DND-41 (cell line): ENCODE data around the gene C1D.

Experiments used
- ATAC-seq: fragments of 200-7000 bp; cut with Tn5 transposase; 3 replicates; pipeline ENCODE4 v1.9.1; 2021; ENCODE audit warnings: low read depth; ENCODE audit not compliant: insufficient read depth
- DNase-seq: peaks from one replicate; pipeline ENCODE4 v3.0.0-alpha.2; 2020
- H2AFZ ChIP-seq: 2 replicates; pipeline ENCODE4 v1.6.0; 2012; ENCODE audit warnings: low read depth, low read length
- H3K27ac ChIP-seq: 2 replicates; pipeline ENCODE4 v1.5.1; 2012; ENCODE audit warnings: low read length, inconsistent platforms
- H3K27me3 ChIP-seq: fragments of 200-600 bp; sonication (generic); 2 replicates; pipeline ENCODE4 v1.6.0; 2012; ENCODE audit warnings: low read length, mild to moderate bottlenecking, inconsistent platforms; ENCODE audit not compliant: insufficient read depth, poor library complexity
- H3K36me3 ChIP-seq: 2 replicates; pipeline ENCODE4 v1.5.1; 2012; ENCODE audit warnings: low read length, inconsistent platforms; ENCODE audit not compliant: insufficient read depth
- H3K4me1 ChIP-seq: 2 replicates; pipeline ENCODE4 v1.5.1; 2012; ENCODE audit warnings: mild to moderate bottlenecking, low read length; ENCODE audit not compliant: insufficient read depth
- H3K4me2 ChIP-seq: 2 replicates; pipeline ENCODE4 v1.6.0; 2012; ENCODE audit warnings: mild to moderate bottlenecking, moderate library complexity, low read length, inconsistent platforms; ENCODE audit not compliant: insufficient read depth
- H3K4me3 ChIP-seq, 2 experiments: fragments of 200-600 bp in 1 of 2; shearing (Covaris generic) in 1 of 2; 2 replicates each; pipeline ENCODE4 v1.5.1; 2012 to 2016; ENCODE audit warnings: inconsistent platforms in 2 of 2, low read length in 2 of 2, mild to moderate bottlenecking in 2 of 2, low read depth in 1 of 2, moderate library complexity in 1 of 2
- H3K79me2 ChIP-seq: 2 replicates; pipeline ENCODE4 v1.6.0; 2012; ENCODE audit warnings: low read length, inconsistent platforms; ENCODE audit not compliant: insufficient read depth
- H3K9ac ChIP-seq: 2 replicates; pipeline ENCODE4 v1.6.0; 2012; ENCODE audit warnings: low read depth, mild to moderate bottlenecking, inconsistent platforms, low read length, moderate library complexity
- H3K9me3 ChIP-seq: 2 replicates; pipeline ENCODE4 v1.5.1; 2012; ENCODE audit warnings: low read length, moderate library complexity, mild to moderate bottlenecking, inconsistent platforms; ENCODE audit not compliant: insufficient read depth, severe bottlenecking
- H4K20me1 ChIP-seq: 2 replicates; pipeline ENCODE4 v1.6.0; 2012; ENCODE audit warnings: low read length; ENCODE audit not compliant: insufficient read depth
- EZH2 ChIP-seq: IDR thresholded peaks from 3 replicates; pipeline ENCODE4 v1.6.1; 2012; ENCODE audit warnings: borderline replicate concordance, low read depth, mild to moderate bottlenecking, moderate library complexity, low read length, inconsistent platforms; ENCODE audit not compliant: severe bottlenecking
- TF ChIP-seq, protein P1 (sequence below): IDR thresholded peaks from 2 replicates; pipeline ENCODE4 v1.5.1; 2012; ENCODE audit warnings: borderline replicate concordance, low read length, moderate library complexity, mild to moderate bottlenecking; ENCODE audit not compliant: poor library complexity, severe bottlenecking; ENCODE audit errors: extremely low read depth

The C1D gene

DNA sequence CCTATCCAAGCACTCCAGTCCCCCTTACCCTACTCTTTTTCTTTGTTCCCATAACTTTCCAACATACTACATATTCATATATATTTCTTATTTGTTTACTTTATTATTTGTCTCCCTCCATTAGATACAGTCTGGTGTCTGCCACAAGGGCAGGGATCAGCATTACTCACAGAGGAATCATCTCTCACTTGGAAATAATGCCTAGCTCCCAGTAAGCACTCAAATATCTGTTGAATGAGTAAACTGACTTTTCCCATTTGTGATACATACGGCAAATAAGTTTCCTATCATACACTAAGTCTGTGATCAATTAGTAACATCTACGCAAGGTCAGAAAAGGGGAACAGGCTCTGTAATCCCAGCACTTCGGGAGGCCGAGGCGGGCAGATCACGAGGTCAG, 18.7 kb downstream of the C1D start:
- TF ChIP-seq, protein P1, sequence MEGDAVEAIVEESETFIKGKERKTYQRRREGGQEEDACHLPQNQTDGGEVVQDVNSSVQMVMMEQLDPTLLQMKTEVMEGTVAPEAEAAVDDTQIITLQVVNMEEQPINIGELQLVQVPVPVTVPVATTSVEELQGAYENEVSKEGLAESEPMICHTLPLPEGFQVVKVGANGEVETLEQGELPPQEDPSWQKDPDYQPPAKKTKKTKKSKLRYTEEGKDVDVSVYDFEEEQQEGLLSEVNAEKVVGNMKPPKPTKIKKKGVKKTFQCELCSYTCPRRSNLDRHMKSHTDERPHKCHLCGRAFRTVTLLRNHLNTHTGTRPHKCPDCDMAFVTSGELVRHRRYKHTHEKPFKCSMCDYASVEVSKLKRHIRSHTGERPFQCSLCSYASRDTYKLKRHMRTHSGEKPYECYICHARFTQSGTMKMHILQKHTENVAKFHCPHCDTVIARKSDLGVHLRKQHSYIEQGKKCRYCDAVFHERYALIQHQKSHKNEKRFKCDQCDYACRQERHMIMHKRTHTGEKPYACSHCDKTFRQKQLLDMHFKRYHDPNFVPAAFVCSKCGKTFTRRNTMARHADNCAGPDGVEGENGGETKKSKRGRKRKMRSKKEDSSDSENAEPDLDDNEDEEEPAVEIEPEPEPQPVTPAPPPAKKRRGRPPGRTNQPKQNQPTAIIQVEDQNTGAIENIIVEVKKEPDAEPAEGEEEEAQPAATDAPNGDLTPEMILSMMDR: no peak
- TF ChIP-seq EZH2: no peak
- H2AFZ ChIP-seq: no peak overlapping the region
- no peaks in the 10 kb centered on the region for H3K4me1 ChIP-seq
- no peak for ATAC-seq
- peaks cover 7% of the 10 kb centered on the region; the same call in 1 of the 2 replicates for H4K20me1 ChIP-seq
- H3K9ac ChIP-seq: no peak overlapping the region
- H3K27me3 ChIP-seq: no peaks in the 10 kb centered on the region
- H3K36me3 ChIP-seq: peaks cover 15% of the 10 kb centered on the region; the same call in 1 of the 2 replicates
- no peaks in the 10 kb centered on the region for H3K9me3 ChIP-seq
- no peak for DNase-seq
- H3K4me3 ChIP-seq: no peak overlapping the region
- H3K79me2 ChIP-seq: peaks cover 17% of the 10 kb centered on the region
- H3K27ac ChIP-seq: no peak overlapping the region
- H3K4me2 ChIP-seq: no peak overlapping the region

DNA sequence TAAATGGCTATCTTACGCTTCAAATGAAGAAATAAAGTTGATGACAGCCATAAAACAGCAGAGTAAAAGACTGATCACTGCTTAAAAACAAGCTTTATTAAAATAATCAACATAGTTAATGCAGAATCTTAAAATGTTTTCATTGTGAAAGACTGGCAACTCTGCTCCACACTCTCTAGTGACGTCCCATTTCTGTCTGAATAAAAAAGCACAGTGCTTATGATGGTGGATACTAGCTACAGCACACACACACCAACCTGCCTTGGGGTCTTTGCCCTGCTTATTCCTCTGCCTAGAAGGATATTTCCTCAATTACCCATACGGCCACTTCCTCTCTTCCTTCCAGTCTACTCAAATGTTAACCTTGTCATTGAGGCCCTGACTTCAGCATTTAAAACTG, 19.1 kb downstream of the C1D start:
- no peak for ATAC-seq
- Histone ChIP-seq H3K4me3 (no peak overlapping the region), H3K27ac (no peak overlapping the region), H3K79me2 (peaks cover 15% of the 10 kb centered on the region), H2AFZ (no peak overlapping the region), H3K36me3 (peaks cover 15% of the 10 kb centered on the region; the same call in 1 of the 2 replicates), H3K27me3 (no peaks in the 10 kb centered on the region), H4K20me1 (peaks cover 7% of the 10 kb centered on the region; the same call in 1 of the 2 replicates), H3K9ac (no peak overlapping the region), H3K4me2 (no peak overlapping the region), H3K9me3 (no peaks in the 10 kb centered on the region), H3K4me1 (no peaks in the 10 kb centered on the region)
- TF ChIP-seq, protein P1: no peak
- TF ChIP-seq EZH2: no peak
- DNase-seq: no peak

DNA sequence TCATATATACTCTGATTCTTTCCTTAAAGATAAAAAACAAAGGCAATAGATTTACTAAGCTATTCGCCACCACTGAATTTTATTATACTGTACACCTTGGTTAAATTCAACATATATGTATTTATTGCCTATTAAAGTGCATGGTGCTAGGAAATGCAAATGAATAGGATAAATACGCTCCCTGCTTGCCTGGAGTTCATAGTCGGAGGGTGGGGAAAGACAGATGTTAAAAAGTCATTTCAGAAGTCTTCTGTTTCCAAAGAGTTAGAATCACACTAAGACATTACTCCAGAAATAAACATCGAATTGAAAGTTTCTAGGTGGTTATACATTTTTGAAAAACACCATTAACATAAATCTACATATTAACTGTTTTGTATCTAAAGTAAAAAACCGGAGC, 19.8 kb downstream of the C1D start:
- ATAC-seq (no peak), DNase-seq (no peak)
- Histone ChIP-seq H3K27me3 (no peaks in the 10 kb centered on the region), H3K4me3 (no peak overlapping the region), H2AFZ (no peak overlapping the region), H3K9ac (no peak overlapping the region), H4K20me1 (peaks cover 4% of the 10 kb centered on the region; the same call in 1 of the 2 replicates), H3K4me2 (no peak overlapping the region), H3K36me3 (peaks cover 15% of the 10 kb centered on the region; the same call in 1 of the 2 replicates), H3K9me3 (no peaks in the 10 kb centered on the region), H3K4me1 (no peaks in the 10 kb centered on the region), H3K27ac (no peak overlapping the region), H3K79me2 (peaks cover 8% of the 10 kb centered on the region)
- TF ChIP-seq, protein P1: no peak
- TF ChIP-seq EZH2: no peak
